NCI-H2081 (cell line): ENCODE measurements around the gene FITM2.

Experiments used
- DNase-seq, 2 experiments: peaks; one replicate each; lab custom pipeline; 2025; lab: John Stamatoyannopoulos, UW

FITM2 gene

DNA sequence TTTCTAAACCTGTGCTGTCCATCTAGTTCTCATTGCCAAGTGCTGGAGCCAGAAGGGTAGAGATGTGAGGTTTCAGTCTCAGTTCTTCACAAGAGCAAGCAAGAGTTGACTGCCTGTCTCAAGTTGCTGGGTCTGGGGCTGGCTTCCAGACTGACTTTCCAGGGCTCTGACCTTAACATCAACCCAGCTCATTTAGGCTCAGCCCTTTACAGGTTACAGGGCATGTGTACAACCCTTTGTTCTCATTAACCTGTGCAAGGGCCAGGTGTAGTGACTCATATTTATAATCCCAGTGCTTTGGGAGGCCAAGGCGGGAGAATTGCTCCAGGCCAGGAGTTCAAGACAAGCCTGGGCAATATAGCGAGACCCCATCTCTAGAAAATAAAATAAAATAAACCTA lies 30.6 kb downstream of the FITM2 start:
- DNase-seq: no peak

GRCh38 chr20:44279228-44279627 lies 31.8 kb downstream of the FITM2 start:
- no peak for DNase-seq

- no peak for DNase-seq
Measured at GRCh38 chr20:44274303-44275017, 36.5 kb downstream of the FITM2 start.

GRCh38 chr20:44273231-44274215 lies 37.5 kb downstream of the FITM2 start:
- DNase-seq: no peak

DNA sequence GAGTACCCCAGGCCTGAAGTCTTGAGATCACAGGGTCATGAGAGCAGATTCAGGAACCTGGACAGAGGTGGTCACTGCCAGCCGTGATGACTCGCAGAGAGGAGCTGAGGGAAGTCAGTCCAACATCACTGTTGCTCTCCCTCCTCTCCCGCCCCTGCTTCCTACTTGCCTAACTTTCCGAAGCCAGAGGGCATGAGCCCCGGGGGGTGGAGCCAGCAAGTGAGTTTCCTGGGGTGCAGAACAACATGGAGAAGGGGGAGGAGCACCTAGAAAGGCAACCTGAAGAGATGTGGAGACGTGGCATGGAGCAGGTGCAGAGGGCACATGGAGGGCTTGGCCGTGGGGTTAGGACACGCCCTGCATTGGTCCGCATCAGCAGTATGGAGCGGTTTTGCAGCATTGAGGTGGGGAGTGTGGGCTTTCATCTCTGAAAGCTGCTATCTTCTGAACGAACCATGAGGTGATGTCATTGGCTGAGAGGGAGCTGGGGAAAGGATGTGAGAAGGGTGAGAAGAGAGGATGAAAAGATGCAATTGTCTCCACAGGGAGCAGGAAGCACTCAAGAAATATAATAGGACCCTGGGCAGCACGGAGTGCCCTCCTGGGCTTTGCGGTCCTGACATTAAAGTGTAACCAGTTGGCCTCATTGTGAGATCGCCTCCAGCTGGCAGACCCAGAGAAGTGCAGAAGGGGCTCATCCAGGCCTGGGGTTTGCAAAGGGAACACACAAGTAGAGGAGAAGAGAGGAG lies 38.9 kb downstream of the FITM2 start:
- DNase-seq: no peak

DNA sequence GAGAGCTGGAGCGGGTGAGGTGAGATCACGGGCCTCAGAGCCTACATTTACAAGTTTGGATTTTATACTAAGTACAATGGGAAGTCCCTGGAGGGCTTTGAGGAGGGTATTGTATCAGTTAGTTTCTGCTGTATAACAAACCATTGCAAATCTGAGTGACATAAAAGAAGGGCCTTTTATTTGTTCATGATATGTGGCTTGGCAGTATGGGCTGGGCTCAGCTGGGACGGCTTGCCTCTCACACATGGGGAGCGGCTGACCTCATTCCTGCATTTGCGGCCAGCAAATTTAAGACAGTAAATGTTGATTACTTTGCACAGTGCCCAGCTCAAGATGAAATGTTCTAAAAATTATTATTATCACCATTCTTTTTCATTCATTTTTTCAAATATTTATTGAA lies 42.2 kb downstream of the FITM2 start:
- DNase-seq: no peak

- no peak for DNase-seq
Measured at GRCh38 chr20:44264287-44264686, 46.7 kb downstream of the FITM2 start.

- no peak for DNase-seq
Measured at GRCh38 chr20:44258226-44258890, 52.6 kb downstream of the FITM2 start.

DNA sequence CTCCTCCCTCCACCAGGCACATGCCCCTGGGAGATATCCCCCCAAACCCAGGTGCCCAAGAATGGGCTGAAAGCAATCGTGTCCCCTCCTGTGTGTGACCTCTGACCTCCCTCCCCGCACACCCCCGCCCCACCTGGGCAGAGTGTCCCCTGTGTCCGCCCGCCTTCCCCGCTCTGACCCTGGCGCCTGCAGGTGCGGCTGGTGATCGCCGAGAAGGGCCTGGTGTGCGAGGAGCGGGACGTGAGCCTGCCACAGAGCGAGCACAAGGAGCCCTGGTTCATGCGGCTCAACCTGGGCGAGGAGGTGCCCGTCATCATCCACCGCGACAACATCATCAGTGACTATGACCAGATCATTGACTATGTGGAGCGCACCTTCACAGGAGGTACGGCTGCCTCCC lies 54.0 kb downstream of the FITM2 start:
- no peak for DNase-seq

GRCh38 chr20:44255942-44256341 lies 55.1 kb downstream of the FITM2 start:
- no peak for DNase-seq

- DNase-seq: no peak
Measured at GRCh38 chr20:44254073-44254472, 56.9 kb downstream of the FITM2 start.

DNA sequence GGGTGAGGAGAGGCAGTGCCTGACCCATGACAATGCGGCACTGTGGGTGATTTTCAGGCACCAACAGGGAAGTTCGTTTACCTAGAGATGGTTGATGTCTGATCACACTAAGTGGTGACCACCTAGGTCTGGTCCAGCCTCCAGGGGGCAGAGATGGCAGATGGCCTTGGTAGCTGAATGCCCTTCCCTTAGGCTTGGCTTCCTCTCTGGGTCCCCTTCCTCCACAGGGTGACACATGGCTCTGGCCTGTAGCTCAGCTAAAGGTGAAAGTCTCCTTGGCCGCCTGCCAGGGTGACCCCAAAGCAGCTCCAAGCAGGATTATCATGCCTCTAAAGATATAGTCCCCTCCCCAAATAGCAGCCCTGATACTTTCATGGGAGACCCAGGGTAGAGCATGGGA lies 57.5 kb downstream of the FITM2 start:
- no peak for DNase-seq
